MM.1S (cell line): Measurements from ENCODE around the gene RXFP1.

Source experiments
- DNase-seq: peaks from one replicate; pipeline ENCODE4 v3.0.0-alpha.2; 2015
- H2AFZ ChIP-seq: fragments of 300-600 bp; sonication (generic); 2 replicates; pipeline ENCODE4 v1.6.0; 2016; ENCODE audit warnings: antibody characterized with exemption, low read length
- H3F3A ChIP-seq: fragments of 300-600 bp; sonication (generic); 2 replicates; pipeline ENCODE4 v1.6.1; 2016; ENCODE audit warnings: mild to moderate bottlenecking, antibody characterized with exemption, low read length, moderate library complexity, mixed read lengths; ENCODE audit not compliant: insufficient read depth
- H3K27ac ChIP-seq: fragments of 300-600 bp; sonication (generic); 2 replicates; pipeline ENCODE4 v1.5.1; 2016; ENCODE audit warnings: mild to moderate bottlenecking, low read length
- H3K27me3 ChIP-seq: fragments of 300-600 bp; sonication (generic); replicated peaks from 2 replicates; pipeline ENCODE4 v1.6.0; 2016; ENCODE audit warnings: low read length; ENCODE audit not compliant: insufficient read depth
- H3K36me3 ChIP-seq: fragments of 300-600 bp; sonication (generic); replicated peaks from 2 replicates; pipeline ENCODE4 v1.6.1; 2016; ENCODE audit warnings: mild to moderate bottlenecking, low read length, mixed read lengths; ENCODE audit not compliant: insufficient read depth
- H3K4me1 ChIP-seq: fragments of 300-600 bp; sonication (generic); 2 replicates; pipeline ENCODE4 v1.6.1; 2016; ENCODE audit warnings: low read length, mixed read lengths
- H3K4me2 ChIP-seq: fragments of 300-600 bp; sonication (generic); 2 replicates; pipeline ENCODE4 v1.6.0; 2016; ENCODE audit warnings: low read depth, low read length
- H3K4me3 ChIP-seq: fragments of 300-600 bp; sonication (generic); 2 replicates; pipeline ENCODE4 v1.5.1; 2016; ENCODE audit warnings: low read length, mixed read lengths
- H3K79me2 ChIP-seq: fragments of 300-600 bp; sonication (generic); 2 replicates; pipeline ENCODE4 v1.6.1; 2016; ENCODE audit warnings: mixed run types, low read length, mixed read lengths
- H3K9ac ChIP-seq: fragments of 300-600 bp; sonication (generic); 2 replicates; pipeline ENCODE4 v1.6.1; 2016; ENCODE audit warnings: low read length, mixed read lengths
- H3K9me2 ChIP-seq: fragments of 300-600 bp; sonication (generic); replicated peaks from 2 replicates; pipeline ENCODE4 v1.6.1; 2016; ENCODE audit warnings: mild to moderate bottlenecking, low read length, mixed read lengths; ENCODE audit not compliant: insufficient read depth
- H3K9me3 ChIP-seq: fragments of 300-600 bp; sonication (generic); replicated peaks from 2 replicates; pipeline ENCODE4 v1.6.1; 2016; ENCODE audit warnings: mild to moderate bottlenecking, low read length, mixed read lengths; ENCODE audit not compliant: insufficient read depth
- H4K20me1 ChIP-seq: fragments of 300-600 bp; sonication (generic); 2 replicates; pipeline ENCODE4 v1.6.1; 2016; ENCODE audit warnings: mild to moderate bottlenecking, low read length, moderate library complexity, mixed read lengths; ENCODE audit not compliant: insufficient read depth
- EZH2 ChIP-seq: fragments of 300-600 bp; sonication (generic); optimal IDR thresholded peaks from 2 replicates; pipeline ENCODE3; 2017; ENCODE audit warnings: low read depth, mild to moderate bottlenecking, antibody characterized with exemption, low read length, mixed read lengths
- EZH2phosphoT487 ChIP-seq: fragments of 300-600 bp; sonication (generic); IDR thresholded peaks from 2 replicates; pipeline ENCODE4 v1.6.1; 2018; ENCODE audit warnings: antibody characterized with exemption, low read length
- TF ChIP-seq, protein P1 (sequence below): fragments of 300-600 bp; sonication (generic); IDR thresholded peaks from 2 replicates; pipeline ENCODE4 v1.5.1; 2016; ENCODE audit warnings: antibody characterized with exemption, low read length, mixed read lengths

The RXFP1 gene

DNA sequence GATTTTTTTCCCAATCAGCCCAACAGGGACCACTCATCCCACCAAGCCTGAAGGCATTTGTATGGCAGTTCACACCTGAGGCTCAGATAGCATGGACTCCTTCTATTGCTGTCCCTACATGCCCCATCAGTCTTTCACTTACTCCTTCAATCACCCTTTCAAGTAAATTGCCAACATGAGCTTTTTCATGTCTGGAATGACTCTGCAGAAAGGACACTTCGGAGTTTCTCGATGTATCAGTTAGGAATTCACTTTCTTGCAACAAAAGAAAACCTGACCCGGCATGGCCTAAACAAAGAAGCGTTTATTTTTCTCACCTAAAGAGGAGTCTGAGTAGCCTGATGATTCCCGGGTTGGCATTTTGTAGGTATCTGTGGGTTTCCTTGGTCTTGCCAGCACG, 38.6 kb downstream of the RXFP1 start:
- H3F3A ChIP-seq, result no peaks in the 10 kb centered on the region
- no peak for DNase-seq
- H3K9me3 ChIP-seq, result no peaks in the 10 kb centered on the region
- no peaks in the 10 kb centered on the region for H4K20me1 ChIP-seq
- H3K36me3 ChIP-seq, result no peaks in the 10 kb centered on the region
- no peak overlapping the region for H3K9ac ChIP-seq
- no peaks in the 10 kb centered on the region for H3K27me3 ChIP-seq
- H2AFZ ChIP-seq, result no peak overlapping the region
- no peak overlapping the region for H3K4me2 ChIP-seq
- no peaks in the 10 kb centered on the region for H3K9me2 ChIP-seq
- no peaks in the 10 kb centered on the region for H3K4me1 ChIP-seq
- no peak overlapping the region for H3K27ac ChIP-seq
- H3K79me2 ChIP-seq, result no peaks in the 10 kb centered on the region
- H3K4me3 ChIP-seq, result no peak overlapping the region
- TF ChIP-seq EZH2phosphoT487 (no peak), EZH2 (no peak)
- TF ChIP-seq, protein P1, sequence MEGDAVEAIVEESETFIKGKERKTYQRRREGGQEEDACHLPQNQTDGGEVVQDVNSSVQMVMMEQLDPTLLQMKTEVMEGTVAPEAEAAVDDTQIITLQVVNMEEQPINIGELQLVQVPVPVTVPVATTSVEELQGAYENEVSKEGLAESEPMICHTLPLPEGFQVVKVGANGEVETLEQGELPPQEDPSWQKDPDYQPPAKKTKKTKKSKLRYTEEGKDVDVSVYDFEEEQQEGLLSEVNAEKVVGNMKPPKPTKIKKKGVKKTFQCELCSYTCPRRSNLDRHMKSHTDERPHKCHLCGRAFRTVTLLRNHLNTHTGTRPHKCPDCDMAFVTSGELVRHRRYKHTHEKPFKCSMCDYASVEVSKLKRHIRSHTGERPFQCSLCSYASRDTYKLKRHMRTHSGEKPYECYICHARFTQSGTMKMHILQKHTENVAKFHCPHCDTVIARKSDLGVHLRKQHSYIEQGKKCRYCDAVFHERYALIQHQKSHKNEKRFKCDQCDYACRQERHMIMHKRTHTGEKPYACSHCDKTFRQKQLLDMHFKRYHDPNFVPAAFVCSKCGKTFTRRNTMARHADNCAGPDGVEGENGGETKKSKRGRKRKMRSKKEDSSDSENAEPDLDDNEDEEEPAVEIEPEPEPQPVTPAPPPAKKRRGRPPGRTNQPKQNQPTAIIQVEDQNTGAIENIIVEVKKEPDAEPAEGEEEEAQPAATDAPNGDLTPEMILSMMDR, result no peak

DNA sequence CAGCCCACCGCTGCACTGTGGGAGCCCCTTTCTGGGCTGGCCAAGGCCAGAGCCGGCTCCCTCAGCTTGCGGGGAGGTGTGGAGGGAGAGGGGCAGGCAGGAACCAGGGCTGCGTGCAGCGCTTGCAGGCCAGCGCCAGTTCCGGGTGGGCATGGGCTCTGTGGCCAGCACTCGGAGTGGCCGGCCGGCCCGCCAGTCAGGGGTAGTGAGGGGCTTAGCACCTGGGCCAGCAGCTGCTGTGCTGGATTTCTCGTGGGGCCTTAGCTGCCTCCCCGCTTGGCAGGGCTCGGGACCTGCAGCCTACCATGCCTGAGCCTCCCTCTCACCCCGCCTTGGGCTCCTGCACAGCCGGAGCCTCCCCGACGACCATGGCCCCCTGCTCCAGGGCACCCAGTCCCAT, 45.2 kb downstream of the RXFP1 start:
- Histone ChIP-seq H3K4me2 (no peak overlapping the region), H3K36me3 (no peaks in the 10 kb centered on the region), H2AFZ (no peak overlapping the region), H3K9me2 (no peaks in the 10 kb centered on the region), H4K20me1 (no peaks in the 10 kb centered on the region), H3K9ac (no peak overlapping the region), H3K79me2 (no peaks in the 10 kb centered on the region), H3K9me3 (no peaks in the 10 kb centered on the region), H3K27ac (no peak overlapping the region), H3K4me1 (no peaks in the 10 kb centered on the region), H3K27me3 (no peaks in the 10 kb centered on the region), H3K4me3 (no peak overlapping the region), H3F3A (no peaks in the 10 kb centered on the region)
- no peak for DNase-seq
- TF ChIP-seq, protein P1, result no peak

DNA sequence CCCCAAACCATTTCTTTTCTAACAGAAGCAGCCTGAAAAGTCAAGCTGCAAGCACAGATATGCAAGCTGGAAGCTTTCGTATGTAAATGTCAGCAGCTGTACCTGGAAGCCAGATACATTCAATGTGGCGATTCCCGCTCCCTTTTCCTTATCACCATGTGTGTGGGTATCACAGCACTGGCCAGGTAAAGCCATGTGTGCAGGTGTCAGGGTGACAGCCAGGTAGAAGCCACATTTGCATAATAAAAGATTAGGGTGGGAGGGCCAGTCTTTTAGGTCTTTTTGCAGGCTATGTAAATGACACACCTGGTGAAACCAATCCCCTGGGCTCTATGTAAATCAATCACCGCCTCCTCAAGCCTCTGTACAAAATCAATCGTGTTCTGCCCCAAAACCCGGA, 50.1 kb downstream of the RXFP1 start:
- no peak overlapping the region for H3K27ac ChIP-seq

More for the DNA sequence above, 50.1 kb downstream of the RXFP1 start:
- Histone ChIP-seq H3K9ac (no peak overlapping the region), H3K9me2 (no peaks in the 10 kb centered on the region), H3K27me3 (no peaks in the 10 kb centered on the region), H3K4me3 (no peak overlapping the region), H3K9me3 (no peaks in the 10 kb centered on the region), H3K79me2 (no peaks in the 10 kb centered on the region), H2AFZ (no peak overlapping the region), H3K4me1 (no peaks in the 10 kb centered on the region), H4K20me1 (no peaks in the 10 kb centered on the region), H3K4me2 (no peak overlapping the region), H3F3A (no peaks in the 10 kb centered on the region), H3K36me3 (no peaks in the 10 kb centered on the region)
- TF ChIP-seq EZH2phosphoT487 (no peak), EZH2 (no peak)
- TF ChIP-seq, protein P1, result no peak
- DNase-seq, result no peak
